H9 (cell line): Measurements from ENCODE around the gene SMIM41. TPM values are rescaled to one million over a fixed set of nuclear protein-coding genes. Genes with fewer than 3 reads are reported as not detected.

Source experiments
- DNase-seq: peaks from one replicate; pipeline ENCODE4 v3.0.0-alpha.2; 2017
- H2AFZ ChIP-seq: one replicate; pipeline ENCODE4 v1.6.1; 2013; ENCODE audit warnings: mild to moderate bottlenecking, low read length, control low read depth, moderate library complexity
- H2AK5ac ChIP-seq: 2 replicates; pipeline ENCODE4 v1.6.1; 2013; ENCODE audit warnings: low read length, control low read depth, mixed read lengths; ENCODE audit not compliant: insufficient read length
- H2BK120ac ChIP-seq: one replicate; pipeline ENCODE4 v1.6.1; 2013; ENCODE audit warnings: low read depth, mild to moderate bottlenecking, low read length, control low read depth, inconsistent platforms; ENCODE audit not compliant: poor library complexity, severe bottlenecking
- H2BK12ac ChIP-seq: 2 replicates; pipeline ENCODE4 v1.6.1; 2013; ENCODE audit warnings: low read length, control low read depth, mixed read lengths, low read depth; ENCODE audit not compliant: insufficient read length
- H2BK15ac ChIP-seq: 2 replicates; pipeline ENCODE4 v1.6.1; 2013; ENCODE audit warnings: low read depth, low read length, control low read depth
- H2BK20ac ChIP-seq: one replicate; pipeline ENCODE4 v1.6.1; 2013; ENCODE audit warnings: low read depth, mild to moderate bottlenecking, low read length, control low read depth, inconsistent platforms; ENCODE audit not compliant: poor library complexity, severe bottlenecking
- H2BK5ac ChIP-seq: 2 replicates; pipeline ENCODE4 v1.6.1; 2013; ENCODE audit warnings: low read length, control low read depth, mixed read lengths; ENCODE audit not compliant: insufficient read length
- H3K14ac ChIP-seq: 2 replicates; pipeline ENCODE4 v1.6.1; 2013; ENCODE audit warnings: low read length, control low read depth; ENCODE audit not compliant: insufficient read depth
- H3K18ac ChIP-seq: 2 replicates; pipeline ENCODE4 v1.6.1; 2013; ENCODE audit warnings: low read depth, mild to moderate bottlenecking, mixed read lengths, low read length, control low read depth; ENCODE audit not compliant: insufficient read length
- H3K23ac ChIP-seq: 2 replicates; pipeline ENCODE4 v1.6.1; 2013; ENCODE audit warnings: low read length, control low read depth, mixed read lengths, low read depth; ENCODE audit not compliant: insufficient read length
- H3K23me2 ChIP-seq: 2 replicates; pipeline ENCODE4 v1.6.1; 2013; ENCODE audit warnings: low read depth, mild to moderate bottlenecking, mixed read lengths, low read length, control low read depth; ENCODE audit not compliant: insufficient read length, poor library complexity, severe bottlenecking
- H3K27ac ChIP-seq: 2 replicates; pipeline ENCODE4 v1.5.1; 2013; ENCODE audit warnings: low read length, control low read depth, mixed read lengths, low read depth; ENCODE audit not compliant: insufficient read length
- H3K27me3 ChIP-seq: 2 replicates; pipeline ENCODE4 v1.6.1; 2013; ENCODE audit warnings: low read length, control low read depth, inconsistent platforms; ENCODE audit not compliant: insufficient read depth
- H3K4ac ChIP-seq: 2 replicates; pipeline ENCODE4 v1.6.1; 2013; ENCODE audit warnings: low read depth, mild to moderate bottlenecking, control low read depth, inconsistent platforms, low read length, moderate library complexity
- H3K4me1 ChIP-seq: 2 replicates; pipeline ENCODE4 v1.6.1; 2013; ENCODE audit warnings: low read length, control low read depth, inconsistent platforms; ENCODE audit not compliant: insufficient read depth
- H3K4me2 ChIP-seq: 2 replicates; pipeline ENCODE4 v1.6.1; 2013; ENCODE audit warnings: low read length, control low read depth, mixed read lengths; ENCODE audit not compliant: insufficient read length, insufficient read depth
- H3K56ac ChIP-seq: 2 replicates; pipeline ENCODE4 v1.6.1; 2013; ENCODE audit warnings: low read depth, mild to moderate bottlenecking, mixed read lengths, low read length, control low read depth; ENCODE audit not compliant: insufficient read length
- H3K79me1 ChIP-seq: 2 replicates; pipeline ENCODE4 v1.6.1; 2013; ENCODE audit warnings: low read depth, mild to moderate bottlenecking, moderate library complexity, low read length, control low read depth, inconsistent platforms; ENCODE audit not compliant: insufficient read depth, poor library complexity, severe bottlenecking
- H3K79me2 ChIP-seq: 2 replicates; pipeline ENCODE4 v1.6.1; 2013; ENCODE audit warnings: low read length, control low read depth, inconsistent platforms; ENCODE audit not compliant: insufficient read depth
- H3K9ac ChIP-seq: 2 replicates; pipeline ENCODE4 v1.6.1; 2013; ENCODE audit warnings: low read length, control low read depth, mixed read lengths; ENCODE audit not compliant: insufficient read length; ENCODE audit errors: extremely low read depth
- H3K9me3 ChIP-seq: one replicate; pipeline ENCODE4 v1.6.1; 2013; ENCODE audit warnings: low read depth, low read length, inconsistent platforms; ENCODE audit not compliant: control insufficient read depth
- H3T11ph ChIP-seq: one replicate; pipeline ENCODE4 v1.6.1; 2013; ENCODE audit warnings: mild to moderate bottlenecking, low read length, control low read depth, inconsistent platforms
- H4K20me1 ChIP-seq: one replicate; pipeline ENCODE4 v1.6.1; 2013; ENCODE audit not compliant: control insufficient read depth, insufficient read length, insufficient read depth
- H4K5ac ChIP-seq: 2 replicates; pipeline ENCODE4 v1.6.1; 2013; ENCODE audit warnings: low read depth, mild to moderate bottlenecking, mixed read lengths, low read length, control low read depth; ENCODE audit not compliant: insufficient read length
- H4K8ac ChIP-seq: replicated peaks from 2 replicates; pipeline ENCODE4 v1.6.1; 2013; ENCODE audit warnings: low read length, control low read depth, mixed read lengths, low read depth; ENCODE audit not compliant: insufficient read length
- H4K91ac ChIP-seq: 2 replicates; pipeline ENCODE4 v1.6.1; 2013; ENCODE audit warnings: low read depth, mild to moderate bottlenecking, moderate library complexity, mixed read lengths, low read length, control low read depth; ENCODE audit not compliant: insufficient read length
- H3K27ac Mint-ChIP-seq, 3 experiments: 2 replicates in 2 of 3; 3 replicates in 1 of 3; pipeline ENCODE4 v1.8.0; 2020 to 2021; ENCODE audit warnings: mixed read lengths in 3 of 3, mild to moderate bottlenecking in 1 of 3, moderate library complexity in 1 of 3
- H3K27me3 Mint-ChIP-seq: 2 replicates; pipeline ENCODE4 v1.8.0; 2021; ENCODE audit warnings: low read depth, mild to moderate bottlenecking, moderate library complexity, mixed read lengths
- H3K36me3 Mint-ChIP-seq, 3 experiments: 2 replicates in 2 of 3; 3 replicates in 1 of 3; pipeline ENCODE4 v1.8.0; 2020 to 2021; ENCODE audit warnings: low read depth in 3 of 3, mixed read lengths in 3 of 3; ENCODE audit not compliant: insufficient read depth in 1 of 3
- H3K4me1 Mint-ChIP-seq, 2 experiments: 2 replicates each; pipeline ENCODE4 v1.8.0; 2020; ENCODE audit warnings: mixed read lengths in 2 of 2
- H3K4me3 Mint-ChIP-seq, 2 experiments: 2 replicates in 1 of 2; 3 replicates in 1 of 2; pipeline ENCODE4 v1.8.0; 2020 to 2021; ENCODE audit warnings: mild to moderate bottlenecking in 2 of 2, mixed read lengths in 2 of 2, moderate library complexity in 1 of 2
- H3K9me3 Mint-ChIP-seq, 2 experiments: 2 replicates in 1 of 2; 3 replicates in 1 of 2; pipeline ENCODE4 v1.8.0; 2020; ENCODE audit warnings: mild to moderate bottlenecking in 2 of 2, mixed read lengths in 2 of 2, moderate library complexity in 1 of 2
- WGBS: extraction: QIAGEN DNeasy Blood & Tissue Kit; methylation state at CpG from one replicate; pipeline ENCODE4 v1.1.7; 2013; ENCODE audit warnings: missing lambda C conversion rate, low lambda C conversion rate, mixed read lengths; ENCODE audit not compliant: insufficient read length; ENCODE audit errors: extremely low coverage; 5-methylcytosine and 5-hydroxymethylcytosine counted together
- total RNA-seq: library from RNA; stranded (reverse); gene quantifications from 2 replicates; pipeline ENCODE4 v1.2.1, GENCODE V29; 2021
- TF ChIP-seq, protein P1 (sequence below): fragments of 200-600 bp; sonication (generic); conservative IDR thresholded peaks from 3 replicates; pipeline ENCODE4 v1.8.0; 2021; ENCODE audit warnings: antibody characterized with exemption, mild to moderate bottlenecking

Gene SMIM41
- total RNA-seq, 1 experiment from 2014 or later: not detected

DNA sequence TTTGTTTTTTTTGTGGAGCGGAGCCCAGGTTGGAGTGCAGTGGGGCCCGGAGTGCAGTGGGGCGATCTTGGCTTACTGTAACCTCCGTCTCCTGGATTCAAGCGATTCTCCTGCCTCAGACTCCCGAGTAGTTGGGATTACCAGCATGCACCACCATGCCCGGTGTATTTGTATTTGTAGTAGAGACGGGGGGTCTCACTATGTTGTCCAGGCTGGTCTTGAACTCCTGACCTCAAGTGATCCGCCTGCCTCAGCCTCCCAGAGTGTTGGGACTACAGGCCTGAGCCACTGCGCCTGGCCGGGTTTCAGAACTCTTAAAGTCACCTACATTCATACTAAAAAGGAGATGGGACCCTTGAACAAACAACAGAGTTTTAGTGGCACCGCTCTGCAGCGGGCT is 59.6 kb downstream of the SMIM41 start:
- no peak overlapping the region for H2BK12ac ChIP-seq
- no peak overlapping the region for H2AK5ac ChIP-seq
- no peak overlapping the region for H2BK20ac ChIP-seq
- H3K9me3 Mint-ChIP-seq: no peaks in the 10 kb centered on the region; a peak in 2 of 5 replicates
- no peaks in the 10 kb centered on the region for H3K23me2 ChIP-seq
- no peaks in the 10 kb centered on the region for H3K79me2 ChIP-seq
- 0 out of 2 replicates have a peak, but pooled peaks cover 2% of the 10 kb centered on the region for H3K4me1 ChIP-seq
- H2AFZ ChIP-seq: no peak overlapping the region
- no peak overlapping the region for H4K5ac ChIP-seq
- H4K8ac ChIP-seq: no peak overlapping the region
- H4K20me1 ChIP-seq: no peaks in the 10 kb centered on the region
- H3K4me3 Mint-ChIP-seq: no peak overlapping the region
- H3K23ac ChIP-seq: no peak overlapping the region
- H3K14ac ChIP-seq: no peak overlapping the region
- no peak overlapping the region for H2BK15ac ChIP-seq
- H3K36me3 Mint-ChIP-seq: no peaks in the 10 kb centered on the region
- no peak overlapping the region for H3K27ac Mint-ChIP-seq
- H3K4ac ChIP-seq: no peak overlapping the region
- peaks cover 22 to 34% of the 10 kb centered on the region in 2 experiments for H3K4me1 Mint-ChIP-seq
- H3K27me3 Mint-ChIP-seq: peaks cover 9% of the 10 kb centered on the region; the same call in 1 of the 2 replicates
- no peak overlapping the region for H3K56ac ChIP-seq
- no peak overlapping the region for H2BK120ac ChIP-seq
- no peaks in the 10 kb centered on the region for H3K9me3 ChIP-seq
- no peak overlapping the region for H3T11ph ChIP-seq
- H3K27me3 ChIP-seq: no peaks in the 10 kb centered on the region; the same call in 1 of the 2 replicates
- TF ChIP-seq, protein P1, sequence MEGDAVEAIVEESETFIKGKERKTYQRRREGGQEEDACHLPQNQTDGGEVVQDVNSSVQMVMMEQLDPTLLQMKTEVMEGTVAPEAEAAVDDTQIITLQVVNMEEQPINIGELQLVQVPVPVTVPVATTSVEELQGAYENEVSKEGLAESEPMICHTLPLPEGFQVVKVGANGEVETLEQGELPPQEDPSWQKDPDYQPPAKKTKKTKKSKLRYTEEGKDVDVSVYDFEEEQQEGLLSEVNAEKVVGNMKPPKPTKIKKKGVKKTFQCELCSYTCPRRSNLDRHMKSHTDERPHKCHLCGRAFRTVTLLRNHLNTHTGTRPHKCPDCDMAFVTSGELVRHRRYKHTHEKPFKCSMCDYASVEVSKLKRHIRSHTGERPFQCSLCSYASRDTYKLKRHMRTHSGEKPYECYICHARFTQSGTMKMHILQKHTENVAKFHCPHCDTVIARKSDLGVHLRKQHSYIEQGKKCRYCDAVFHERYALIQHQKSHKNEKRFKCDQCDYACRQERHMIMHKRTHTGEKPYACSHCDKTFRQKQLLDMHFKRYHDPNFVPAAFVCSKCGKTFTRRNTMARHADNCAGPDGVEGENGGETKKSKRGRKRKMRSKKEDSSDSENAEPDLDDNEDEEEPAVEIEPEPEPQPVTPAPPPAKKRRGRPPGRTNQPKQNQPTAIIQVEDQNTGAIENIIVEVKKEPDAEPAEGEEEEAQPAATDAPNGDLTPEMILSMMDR: no peak
- no peak overlapping the region for H3K4me2 ChIP-seq
- H3K27ac ChIP-seq: no peak overlapping the region
- no peak overlapping the region for H3K18ac ChIP-seq
- WGBS: no CpG with 5 or more reads among the region's 13 CpGs
- no peaks in the 10 kb centered on the region for H3K79me1 ChIP-seq
- H4K91ac ChIP-seq: no peak overlapping the region
- DNase-seq: no peak
- H3K9ac ChIP-seq: no peak overlapping the region
- H2BK5ac ChIP-seq: no peak overlapping the region
